Activated CD8-positive, alpha-beta memory T cell treated with anti-CD3 and anti-CD28 coated beads, Interleukin-2, amount 50 U/mL, for 1 hour (primary cell): ENCODE measurements around the gene CLDN4.
A peak's percentile ranks its signal among the peaks of the same experiment; 100 is the strongest.
"Not testable (repeated sequence)": the region's sequence is repeated elsewhere in the genome, so short reads cannot be mapped to it uniquely, and the experiment has no call there.

Source experiments
- DNase-seq: peaks from one replicate; pipeline ENCODE4 v3.0.0-alpha.2; 2020; ENCODE audit errors: extremely low read depth

Gene CLDN4, protein sequence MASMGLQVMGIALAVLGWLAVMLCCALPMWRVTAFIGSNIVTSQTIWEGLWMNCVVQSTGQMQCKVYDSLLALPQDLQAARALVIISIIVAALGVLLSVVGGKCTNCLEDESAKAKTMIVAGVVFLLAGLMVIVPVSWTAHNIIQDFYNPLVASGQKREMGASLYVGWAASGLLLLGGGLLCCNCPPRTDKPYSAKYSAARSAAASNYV

DNA sequence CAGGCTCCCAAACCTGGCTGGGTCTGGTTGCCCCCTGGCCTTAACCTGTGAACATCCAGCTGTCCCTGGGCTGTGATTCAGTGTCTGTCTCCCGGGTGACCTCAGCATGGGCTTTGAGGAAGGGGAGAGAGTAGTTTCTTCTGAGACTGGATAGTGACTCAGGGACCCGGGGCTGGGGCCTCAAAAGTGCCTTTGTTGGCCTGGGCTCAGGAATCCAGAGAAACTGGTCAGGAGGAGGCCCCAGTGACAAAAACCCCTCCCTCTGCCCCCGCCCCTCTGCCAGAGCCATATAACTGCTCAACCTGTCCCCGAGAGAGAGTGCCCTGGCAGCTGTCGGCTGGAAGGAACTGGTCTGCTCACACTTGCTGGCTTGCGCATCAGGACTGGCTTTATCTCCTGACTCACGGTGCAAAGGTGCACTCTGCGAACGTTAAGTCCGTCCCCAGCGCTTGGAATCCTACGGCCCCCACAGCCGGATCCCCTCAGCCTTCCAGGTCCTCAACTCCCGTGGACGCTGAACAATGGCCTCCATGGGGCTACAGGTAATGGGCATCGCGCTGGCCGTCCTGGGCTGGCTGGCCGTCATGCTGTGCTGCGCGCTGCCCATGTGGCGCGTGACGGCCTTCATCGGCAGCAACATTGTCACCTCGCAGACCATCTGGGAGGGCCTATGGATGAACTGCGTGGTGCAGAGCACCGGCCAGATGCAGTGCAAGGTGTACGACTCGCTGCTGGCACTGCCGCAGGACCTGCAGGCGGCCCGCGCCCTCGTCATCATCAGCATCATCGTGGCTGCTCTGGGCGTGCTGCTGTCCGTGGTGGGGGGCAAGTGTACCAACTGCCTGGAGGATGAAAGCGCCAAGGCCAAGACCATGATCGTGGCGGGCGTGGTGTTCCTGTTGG, at the start of gene CLDN4:
CLDN4 (plus strand) TSS at position 316 of the 903 bp plus-strand sequence; CDS start at position 522, 206 bp downstream.
- no peak for DNase-seq

DNA sequence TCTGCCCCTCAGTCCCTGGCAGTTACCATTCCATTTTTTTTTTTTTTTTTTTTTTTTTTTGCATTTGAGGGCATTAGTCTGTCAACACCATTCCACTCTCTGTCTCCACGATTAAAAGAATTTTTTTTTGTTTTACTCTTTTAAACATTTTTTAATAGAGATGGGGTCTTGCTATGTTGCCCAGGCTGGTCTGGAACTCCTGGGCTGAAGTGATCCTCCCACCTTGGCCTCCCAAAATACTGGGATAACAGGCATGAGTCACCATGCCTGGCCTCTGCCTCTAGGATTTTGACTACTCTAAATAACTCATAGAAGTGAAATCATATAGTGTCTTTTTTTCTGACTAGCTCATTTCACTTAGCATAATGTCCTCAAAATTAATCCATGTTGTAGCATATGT, 44.2 kb upstream of the CLDN4 start:
- DNase-seq = no peak

DNA sequence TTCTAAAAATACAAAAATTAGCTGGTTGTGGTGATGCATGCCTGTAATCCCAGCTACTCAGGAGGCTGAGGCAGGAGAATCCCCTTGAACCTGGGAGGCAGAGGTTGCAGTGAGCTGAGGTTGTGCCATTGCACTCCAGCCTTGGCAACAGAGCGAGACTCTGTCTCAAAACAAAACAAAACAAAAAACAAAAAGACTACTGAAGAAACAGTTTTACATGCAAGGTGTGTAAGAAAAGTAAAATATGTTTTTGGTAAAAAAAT, 43.1 kb upstream of the CLDN4 start:
- DNase-seq = not testable (repeated sequence)

DNA sequence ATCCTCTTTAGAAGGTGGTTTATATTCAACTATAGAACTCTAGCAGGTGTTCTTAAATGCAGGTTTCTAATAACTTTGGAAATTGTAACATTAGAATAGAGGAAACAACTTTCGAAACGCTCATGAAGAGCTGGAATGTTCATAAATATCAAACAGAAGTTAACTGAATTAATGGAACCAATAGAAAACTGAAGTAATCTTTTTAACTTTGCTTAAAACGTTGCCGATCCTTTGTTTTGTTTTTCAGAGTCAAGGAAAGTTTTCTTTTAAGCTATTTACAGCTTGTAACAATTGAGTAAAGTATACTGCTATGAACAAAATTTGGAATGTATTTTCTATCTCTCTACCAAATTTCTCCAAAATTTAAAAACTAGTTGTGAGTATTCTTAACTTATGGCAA, 41.7 kb upstream of the CLDN4 start:
- DNase-seq = no peak

DNA sequence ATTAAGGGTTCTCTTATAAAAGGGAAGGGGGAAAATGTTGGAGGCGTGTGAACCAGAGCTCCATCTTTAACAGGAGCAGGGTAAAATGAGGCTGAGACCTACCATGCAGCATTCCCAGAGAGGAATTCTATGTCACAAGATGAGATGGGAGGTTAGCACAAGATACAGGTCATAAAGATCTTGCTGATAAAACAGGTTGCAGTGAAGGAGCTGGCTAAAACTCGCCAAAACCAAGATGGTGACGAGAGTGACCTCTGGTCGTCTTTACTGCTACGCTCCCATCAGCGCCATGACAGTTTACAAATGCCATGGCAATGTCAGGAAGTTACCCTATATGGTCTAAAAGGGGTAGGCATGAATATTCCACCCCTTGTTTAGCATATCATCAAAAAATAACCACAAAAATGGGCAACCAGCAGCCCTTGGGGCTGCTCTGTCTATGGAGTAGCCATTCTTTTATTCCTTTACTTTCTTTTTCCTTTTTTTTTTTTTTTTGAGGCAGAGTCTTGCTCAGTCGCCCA, 39.6 kb upstream of the CLDN4 start:
- not testable (repeated sequence) for DNase-seq

DNA sequence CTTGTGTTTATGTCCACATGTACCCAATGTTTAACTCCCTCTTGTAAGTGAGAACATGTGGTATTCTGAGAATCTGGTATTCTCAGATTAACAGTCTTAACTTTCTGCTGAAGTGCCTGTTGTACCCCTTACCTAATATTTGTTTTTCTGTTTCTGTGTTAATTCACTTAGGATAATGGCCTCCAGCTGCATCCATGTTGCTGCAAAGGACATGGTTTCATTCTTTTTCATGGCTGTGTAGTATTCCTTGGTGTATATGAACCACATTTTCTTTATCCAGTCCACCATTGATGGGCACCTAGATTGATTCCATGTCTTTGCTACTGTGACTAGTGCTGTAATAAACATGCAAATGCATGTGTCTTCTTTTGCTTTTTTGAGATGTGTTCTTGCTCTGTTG, 35.6 kb upstream of the CLDN4 start:
- DNase-seq = not testable (repeated sequence)

DNA sequence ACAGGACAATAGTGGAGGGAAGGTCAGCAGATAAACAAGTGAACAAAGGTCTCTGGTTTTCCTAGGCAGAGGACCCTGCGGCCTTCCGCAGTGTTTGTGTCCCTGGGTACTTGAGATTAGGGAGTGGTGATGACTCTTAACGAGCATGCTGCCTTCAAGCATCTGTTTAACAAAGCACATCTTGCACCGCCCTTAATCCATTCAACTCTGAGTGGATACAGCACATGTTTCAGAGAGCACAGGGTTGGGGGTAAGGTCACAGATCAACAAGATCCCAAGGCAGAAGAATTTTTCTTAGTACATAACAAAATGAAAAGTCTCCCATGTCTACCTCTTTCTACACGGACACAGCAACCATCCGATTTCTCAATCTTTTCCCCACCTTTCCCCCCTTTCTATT, 34.1 kb upstream of the CLDN4 start:
- not testable (repeated sequence) for DNase-seq

DNA sequence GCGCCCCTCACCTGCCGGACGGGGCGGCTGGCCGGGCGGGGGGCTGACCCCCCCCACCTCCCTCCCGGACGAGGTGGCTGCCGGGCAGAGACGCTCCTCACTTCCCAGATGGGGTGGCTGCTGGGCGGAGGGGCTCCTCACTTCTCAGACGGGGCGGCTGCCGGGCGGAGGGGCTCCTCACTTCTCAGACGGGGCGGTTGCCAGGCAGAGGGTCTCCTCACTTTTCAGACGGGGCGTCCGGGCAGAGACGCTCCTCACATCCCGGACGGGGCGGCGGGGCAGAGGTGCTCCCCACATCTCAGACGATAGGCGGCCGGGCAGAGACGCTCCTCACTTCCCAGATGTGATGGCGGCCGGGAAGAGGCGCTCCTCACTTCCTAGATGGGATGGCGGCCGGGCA, 33.6 kb upstream of the CLDN4 start:
- not testable (repeated sequence) for DNase-seq

DNA sequence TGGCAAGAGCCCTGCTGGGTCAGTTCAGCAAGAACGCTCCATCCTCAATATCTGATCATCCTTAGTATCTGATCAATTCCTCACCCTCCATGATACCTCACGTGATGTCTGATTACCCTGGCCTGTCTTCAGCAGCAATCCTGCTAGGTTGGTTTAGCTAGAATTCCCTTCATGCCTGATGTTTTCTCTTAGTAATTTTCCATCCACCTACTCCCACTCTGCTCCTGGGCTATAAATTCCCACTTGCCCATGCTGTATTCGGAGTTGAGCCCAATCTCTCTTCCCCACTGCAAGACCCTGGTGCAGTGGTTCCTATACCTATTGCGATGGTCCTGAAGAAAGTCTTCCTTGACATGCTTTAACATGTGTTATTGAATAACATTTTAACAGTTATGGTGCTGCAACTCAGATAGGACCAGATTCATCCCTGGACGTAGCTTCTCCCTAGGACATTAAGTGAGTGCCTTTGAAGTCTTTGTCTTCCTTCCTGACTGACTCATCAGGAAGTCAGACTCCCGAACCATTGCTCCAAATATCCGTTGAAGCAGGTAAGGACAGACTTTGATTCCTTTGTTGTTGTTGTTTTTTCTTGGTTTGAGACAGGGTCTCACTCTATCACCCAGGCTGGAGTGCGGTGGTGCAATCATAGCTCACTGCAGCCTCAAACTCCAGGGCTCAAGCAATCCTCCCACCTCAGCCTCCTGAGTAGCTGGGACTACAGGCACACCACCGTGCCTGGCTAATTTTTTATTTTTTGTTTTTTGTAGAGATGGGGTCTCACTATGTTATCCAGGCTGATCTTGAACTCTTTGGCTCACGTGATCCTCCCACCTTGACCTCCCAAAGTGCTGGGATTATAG, 31.3 kb upstream of the CLDN4 start:
- DNase-seq = no peak

DNA sequence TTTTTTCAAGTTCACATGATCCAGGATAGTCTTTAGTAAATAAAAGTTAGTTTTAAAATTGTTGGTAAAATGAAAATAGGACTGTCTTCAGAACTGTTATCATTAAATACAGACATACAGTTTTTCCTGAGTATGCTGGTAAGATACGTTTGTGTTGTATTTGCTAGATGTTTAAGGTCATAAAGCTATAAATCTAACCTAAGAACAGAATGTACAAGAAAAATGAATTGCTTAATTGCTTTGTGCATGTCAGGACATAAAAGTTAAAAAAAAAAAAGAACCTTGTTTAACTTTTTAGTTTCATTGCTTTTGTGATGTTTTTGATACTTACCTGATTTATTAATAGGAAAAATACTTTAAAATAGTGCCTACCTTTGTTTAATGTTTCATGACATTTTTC, 29.2 kb upstream of the CLDN4 start:
- no peak for DNase-seq

DNA sequence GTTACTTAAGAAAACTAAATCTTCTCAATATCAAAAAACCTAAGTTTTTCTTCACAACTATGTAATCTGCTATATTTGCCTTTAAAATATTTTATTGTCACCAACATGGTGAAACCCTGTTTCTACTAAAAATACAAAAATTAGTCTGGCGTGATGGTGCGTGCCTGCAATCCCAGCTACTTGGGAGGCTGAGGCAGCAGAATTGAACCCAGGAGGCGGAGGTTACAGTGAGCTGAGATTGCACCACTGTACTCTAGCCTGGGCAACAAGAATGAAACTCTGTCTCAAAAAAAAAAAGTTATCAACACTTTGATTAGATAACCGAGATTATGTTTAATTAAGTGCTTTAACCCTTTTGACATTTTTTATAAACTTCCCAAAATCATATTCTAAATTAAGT, 28.3 kb upstream of the CLDN4 start:
- no peak for DNase-seq

DNA sequence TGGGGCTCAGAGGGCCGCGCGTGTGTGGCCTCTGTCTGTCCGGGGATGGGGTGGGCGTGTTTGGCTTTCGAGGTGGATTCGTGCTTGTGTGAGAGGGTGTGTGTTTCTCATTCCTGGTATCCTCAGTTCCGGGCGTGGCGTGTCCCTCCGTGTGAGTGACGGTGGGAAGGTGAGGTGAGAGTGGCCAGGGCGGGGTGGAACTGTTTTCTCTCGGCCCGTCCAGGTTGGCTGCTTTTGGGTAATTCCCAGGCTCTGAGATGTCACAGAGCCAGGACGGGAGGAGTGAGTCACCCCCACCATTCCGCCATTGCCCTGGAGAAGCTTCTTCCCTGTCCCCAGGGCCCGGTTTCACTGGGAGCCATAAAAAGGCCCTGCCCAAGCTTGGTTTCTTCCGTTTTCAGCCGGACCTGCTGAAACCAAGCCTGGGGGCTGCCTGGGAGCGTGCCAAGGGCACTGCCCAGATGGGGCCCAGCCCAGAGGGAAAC, 21.3 kb upstream of the CLDN4 start:
- DNase-seq = no peak

DNA sequence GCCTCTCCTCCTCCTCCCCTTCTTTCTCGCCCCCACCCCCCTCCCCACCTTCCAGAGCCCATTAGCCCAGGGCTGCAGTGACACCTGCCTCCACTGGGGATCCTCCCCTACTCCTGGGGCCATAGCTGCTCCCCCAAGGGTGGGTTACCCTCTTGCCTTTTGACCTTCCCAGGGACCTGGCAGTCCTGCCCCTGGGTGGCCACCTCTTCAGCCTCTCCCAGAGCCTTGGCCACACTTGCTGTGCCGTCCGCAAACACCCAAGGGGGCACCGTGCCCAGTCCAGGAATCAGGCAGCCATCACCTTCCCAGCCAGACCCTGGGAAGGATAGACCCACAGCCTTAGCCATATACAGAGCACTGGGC, 19.8 kb upstream of the CLDN4 start:
- no peak for DNase-seq

DNA sequence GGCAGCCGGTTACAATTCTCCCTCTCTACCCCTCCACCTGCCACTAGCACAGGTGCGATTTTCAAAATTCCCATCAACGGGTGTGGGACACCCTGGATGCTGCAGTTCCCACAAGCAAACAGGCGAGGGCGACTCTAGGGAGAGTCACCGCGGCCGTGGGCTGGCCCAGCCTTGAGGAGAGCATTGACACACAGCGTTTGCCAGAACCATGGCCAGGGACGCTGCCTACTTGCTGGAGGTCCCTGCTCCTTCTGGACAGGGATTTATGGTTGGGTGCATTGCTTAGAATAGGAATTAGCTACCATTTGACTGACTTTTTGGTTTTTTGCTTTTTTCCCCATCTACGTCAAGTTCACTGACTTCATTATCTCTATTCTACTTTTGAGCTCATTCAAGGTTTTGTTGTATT, 19.0 kb upstream of the CLDN4 start:
- peak; percentile 7 for DNase-seq

DNA sequence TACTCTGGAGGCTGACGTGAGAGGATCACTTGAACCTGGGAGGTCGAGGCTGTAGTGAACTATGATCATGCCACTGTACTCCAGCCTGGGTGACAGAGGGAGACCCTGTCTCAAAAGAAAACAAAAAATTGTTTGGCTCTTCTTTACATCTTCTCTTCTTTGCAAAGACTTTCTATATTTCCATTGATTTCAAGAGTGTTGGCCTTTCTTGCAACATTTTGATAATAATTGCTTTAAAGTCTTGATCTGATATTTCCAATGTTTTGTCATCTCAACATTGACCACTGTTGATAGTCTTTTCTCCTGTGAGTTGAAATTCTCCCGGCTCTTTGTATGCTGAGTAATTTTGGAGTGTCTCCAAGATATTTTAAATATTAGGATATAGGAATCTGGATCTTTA, 17.8 kb upstream of the CLDN4 start:
- no peak for DNase-seq

DNA sequence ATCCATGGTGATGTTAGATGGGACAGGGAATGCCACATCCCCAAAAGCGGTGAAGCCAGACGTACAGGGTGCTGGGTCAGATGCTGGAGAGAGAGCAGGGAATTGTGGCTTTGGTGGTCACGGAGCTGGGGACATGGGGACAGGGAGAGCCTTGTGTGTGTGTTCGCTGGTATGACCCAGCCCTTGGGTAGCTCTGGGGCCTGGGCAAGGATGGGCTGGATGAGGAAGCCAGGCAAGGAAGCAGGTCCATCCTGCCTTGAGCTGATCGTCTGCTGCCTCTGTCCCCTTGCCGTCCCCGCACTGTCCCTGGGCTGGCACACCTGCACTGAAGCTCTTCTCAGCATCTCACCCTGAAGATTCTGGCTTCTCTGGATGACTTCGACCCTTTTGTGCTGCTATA, 15.4 kb upstream of the CLDN4 start:
- DNase-seq = no peak

DNA sequence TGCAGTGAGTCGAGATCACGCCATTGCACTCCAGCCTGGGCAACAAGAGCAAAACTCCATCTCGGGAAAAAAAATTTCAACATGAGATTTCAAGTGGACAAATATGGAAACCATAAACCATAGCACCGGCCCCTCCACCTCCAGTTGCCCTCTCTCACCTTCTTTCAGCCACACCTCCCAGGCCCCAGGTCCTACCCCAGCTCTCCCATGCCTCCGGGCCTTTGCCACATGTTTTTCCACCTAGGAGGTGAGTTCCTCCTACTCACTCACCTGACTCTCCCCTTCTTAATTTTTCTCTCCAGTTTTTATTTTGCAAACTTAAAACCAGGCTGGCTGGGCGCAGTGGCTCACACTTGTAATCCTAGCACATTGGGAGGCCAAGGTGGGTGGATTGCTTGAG, 13.7 kb upstream of the CLDN4 start:
- no peak for DNase-seq

DNA sequence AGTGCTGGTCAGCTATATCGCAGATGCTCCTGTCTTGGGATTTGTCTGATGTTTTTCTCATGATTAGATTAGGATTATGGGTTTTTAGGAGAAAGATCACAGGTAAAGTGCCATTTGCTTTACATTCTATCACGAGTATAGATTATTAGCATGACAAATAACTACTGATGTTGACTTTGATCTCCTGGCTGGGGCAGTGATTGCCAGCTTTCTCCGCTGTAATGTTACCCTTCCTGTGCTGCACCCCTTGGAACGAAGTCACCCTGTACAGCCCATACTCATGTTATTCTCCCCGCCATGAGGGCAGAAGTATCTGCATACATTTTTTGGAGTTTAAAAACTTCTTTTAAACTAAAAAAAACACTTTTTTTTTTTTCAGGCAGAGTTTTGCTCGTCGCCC, 10.8 kb upstream of the CLDN4 start:
- no peak for DNase-seq

DNA sequence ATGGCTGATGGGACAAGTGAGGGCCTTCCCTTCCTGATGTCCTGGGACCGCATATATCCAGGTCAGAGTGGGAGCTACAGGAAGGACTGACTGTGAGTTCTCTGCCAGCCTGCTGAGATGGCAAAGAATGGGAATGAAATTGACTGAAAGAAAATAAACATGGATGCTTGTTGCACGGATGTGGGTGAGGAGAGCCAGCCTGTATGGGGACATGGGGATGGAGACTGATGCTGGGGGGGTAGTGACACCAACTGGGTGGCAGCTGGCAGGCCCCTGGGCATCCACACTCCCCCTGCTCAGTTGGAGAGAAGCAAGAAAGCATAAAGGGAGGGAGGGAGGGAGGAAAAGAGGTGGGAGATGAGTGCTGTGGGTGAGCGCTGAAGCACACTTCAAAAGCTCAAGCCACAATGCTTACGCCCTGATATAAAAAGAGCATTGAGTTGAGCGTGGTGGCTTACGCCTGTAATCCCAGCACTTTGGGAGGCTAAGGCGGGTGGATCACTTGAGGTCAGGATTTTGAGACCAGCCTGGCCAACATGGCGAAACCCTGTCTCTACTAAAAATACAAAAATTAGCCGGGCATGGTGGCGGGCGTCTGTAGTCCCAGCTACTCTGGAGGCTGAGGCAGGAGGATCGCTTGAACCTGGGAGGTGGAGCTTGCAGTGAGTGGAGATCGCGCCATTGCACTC, 9.1 kb upstream of the CLDN4 start:
- not testable (repeated sequence) for DNase-seq

DNA sequence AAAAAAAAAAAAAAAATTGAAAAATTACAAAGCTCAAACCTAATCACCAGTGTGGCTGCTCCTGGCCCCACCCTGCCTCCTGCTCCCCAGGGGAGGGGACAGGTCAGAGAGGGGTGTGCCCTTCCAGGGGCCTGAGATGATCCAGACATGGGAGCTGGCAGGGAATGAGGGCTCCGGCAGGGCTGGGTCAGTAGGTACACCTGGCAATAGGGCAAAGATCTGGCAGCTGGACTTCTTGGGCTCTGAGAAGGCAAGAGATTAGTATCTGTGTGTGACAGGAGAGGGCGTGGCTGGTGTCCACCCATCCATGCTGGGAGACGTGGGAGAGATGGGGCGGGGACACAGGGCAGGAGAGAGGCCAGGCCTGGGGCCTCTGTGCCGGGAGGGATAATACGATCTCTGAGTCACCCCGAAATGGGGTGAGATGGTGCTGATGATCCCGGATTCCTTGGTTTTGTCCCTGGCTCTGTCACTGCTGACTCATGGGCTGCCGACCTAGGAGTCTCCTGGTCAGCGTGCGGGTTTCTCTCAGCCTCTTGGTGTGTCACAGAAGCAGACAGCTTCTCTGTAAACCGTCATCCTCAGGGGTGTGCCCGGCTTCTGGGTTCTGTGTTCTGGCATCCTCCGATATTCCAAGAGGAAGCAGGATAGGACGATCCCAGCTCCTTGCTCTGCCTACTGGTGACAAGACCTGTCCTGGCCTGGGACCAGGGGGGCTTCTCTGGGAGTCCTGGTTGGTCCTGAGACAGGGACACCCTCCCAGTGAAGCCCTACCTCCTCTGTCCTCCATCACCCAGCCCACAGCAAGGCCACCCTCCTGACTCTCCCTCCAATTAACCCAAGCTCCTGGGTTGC, 8.2 kb upstream of the CLDN4 start:
- no peak for DNase-seq

DNA sequence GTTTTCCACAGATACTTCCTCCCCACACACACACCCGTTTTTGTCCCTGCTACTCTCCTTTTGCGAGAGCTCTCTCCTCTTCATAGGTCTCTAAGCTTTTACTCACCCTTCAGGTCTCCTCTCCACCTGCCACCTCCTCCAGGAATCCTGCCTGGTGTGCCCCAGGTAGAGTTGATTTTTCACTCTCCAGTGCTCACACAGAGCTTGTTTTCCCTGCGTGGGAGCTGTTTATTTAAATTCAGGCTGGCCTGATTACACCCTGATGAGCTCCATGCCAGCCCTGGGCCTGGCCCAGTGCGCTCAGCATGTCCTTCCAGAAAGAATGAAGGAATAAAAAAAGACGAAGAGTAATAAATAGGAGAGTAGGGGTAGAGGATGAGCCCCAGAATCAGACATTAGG, 7.5 kb upstream of the CLDN4 start:
- no peak for DNase-seq
